Stomach (tissue), 9 donors: ENCODE data around the gene RET. TPM values are rescaled to one million over a fixed set of nuclear protein-coding genes. Genes with fewer than 3 reads are reported as not detected.

Experiments used
- DNase-seq, 2 donors: peaks; one replicate each; pipeline versions ENCODE4 v3.0.0 to v3.0.0-alpha.2; 2013 to 2019
- H3K27ac ChIP-seq, 5 donors: fragments of 200-600 bp in 4 of 5; sonication (generic) in 4 of 5; one replicate each; pipeline ENCODE4 v1.5.1; 2013 to 2019; ENCODE audit warnings: mild to moderate bottlenecking in 1 of 5, moderate library complexity in 1 of 5
- H3K27me3 ChIP-seq, 3 donors: fragments of 200-600 bp; sonication (generic); one replicate each; pipeline ENCODE4 v1.5.1; 2017 to 2019; ENCODE audit warnings: mixed run types in 1 of 3
- H3K36me3 ChIP-seq, 4 donors: fragments of 200-600 bp; sonication (generic); 1 replicate in 3 of 4; 2 replicates in 1 of 4; pipeline ENCODE4 v1.5.1; 2016 to 2019
- H3K4me1 ChIP-seq, 4 donors: fragments of 200-600 bp; sonication (generic); one replicate each; pipeline ENCODE4 v1.5.1; 2016 to 2019
- H3K4me3 ChIP-seq, 4 donors: fragments of 200-600 bp; sonication (generic) in 3 of 4; one replicate each; pipeline ENCODE4 v1.5.1; 2016 to 2019; ENCODE audit warnings: mild to moderate bottlenecking in 1 of 4
- H3K9me3 ChIP-seq, 4 donors: fragments of 200-600 bp; sonication (generic); one replicate each; pipeline ENCODE4 v1.5.1; 2016 to 2019
- CTCF ChIP-seq, 7 experiments: fragments of 450-650 bp in 4 of 7; fragments of 200-600 bp in 3 of 7; sonication (generic) in 3 of 7; IDR thresholded peaks; one replicate each; pipeline ENCODE4 v1.5.1; 2016 to 2019; ENCODE audit warnings: antibody characterized with exemption in 7 of 7, control low read depth in 2 of 7, mild to moderate bottlenecking in 1 of 7
- EP300 ChIP-seq: sonication (generic); formaldehyde crosslinking; IDR thresholded peaks from one replicate; pipeline ENCODE4 v1.6.1; 2017; ENCODE audit warnings: antibody characterized with exemption
- POLR2A ChIP-seq, 4 donors: fragments of 450-650 bp; IDR thresholded peaks; one replicate each; pipeline ENCODE4 v1.6.1; 2016; ENCODE audit warnings: antibody characterized with exemption in 4 of 4, control low read depth in 2 of 4, mild to moderate bottlenecking in 1 of 4, moderate library complexity in 1 of 4
- POLR2AphosphoS5 ChIP-seq, 3 donors: sonication (generic); formaldehyde crosslinking; IDR thresholded peaks; one replicate each; pipeline ENCODE4 v1.6.1; 2016; ENCODE audit warnings: antibody characterized with exemption in 3 of 3
- WGBS, 5 donors: extraction: QIAGEN DNeasy Blood & Tissue Kit in 3 of 5; methylation state at CpG; one replicate each; pipeline versions ENCODE4 v1.1.5 to v1.1.7; 2013 to 2018; 5-methylcytosine and 5-hydroxymethylcytosine counted together
- intact Hi-C: fragments of 100-400 bp; cut with DNase I; formaldehyde crosslinking; loops from one replicate; pipeline ENCODE4 v1.15.1; 2023; ENCODE audit warnings: low total_unique reads
- polyA plus RNA-seq, 3 donors: library from polyadenylated mRNA; stranded (reverse); fragments of 200-250 nt; gene quantifications; one replicate each; pipeline ENCODE4 v1.2.3, GENCODE V29; 2013
- total RNA-seq, 5 donors: library from RNA; depleted of rRNA; stranded (reverse); fragments of >200 nt; gene quantifications; one replicate each; pipeline versions ENCODE4 v1.1.0 to v1.2.3, GENCODE V29; 2014 to 2016
- donor health status: healthy with polysubstance abuse.
- donor health status: Bipolar disorder and iron deficiency.
- donor health status: healthy.

The RET gene
- total and polyA plus RNA-seq, 8 donors = 0.31 to 9.8 (median 2.5) TPM; not detected in 2

- intact Hi-C loops = no loop called here
- Histone ChIP-seq H3K4me1 (peaks cover 0 to 13% (median 0%) of the 10 kb centered on the region in 4 donors), H3K36me3 (peaks cover 6 to 47% (median 31%) of the 10 kb centered on the region in 4 donors)
Measured at GRCh38 chr10:43166880-43167497, 90.1 kb downstream of the RET start.

GRCh38 chr10:43167498-43167889 is 90.6 kb downstream of the RET start:
- TF ChIP-seq POLR2A (IDR thresholded peaks at IDR 0.05) = no peak
- no peak for TF ChIP-seq POLR2AphosphoS5 (IDR thresholded peaks at IDR 0.05)
- TF ChIP-seq CTCF (IDR thresholded peaks at IDR 0.05) = no peak
- no peak for TF ChIP-seq EP300
- peaks cover 0 to 16% (median 0%) of the 10 kb centered on the region in 4 donors for H3K4me1 ChIP-seq
- intact Hi-C loops = no loop called here
- H3K27ac ChIP-seq = no peak overlapping the region
- H3K27me3 ChIP-seq = no peaks in the 10 kb centered on the region
- WGBS, 5 donors = 66 to 94% (median 92%) methylated on average over 2 of the region's 2 CpGs
- H3K4me3 ChIP-seq = no peak overlapping the region
- H3K36me3 ChIP-seq = peaks cover 6 to 46% (median 27%) of the 10 kb centered on the region in 4 donors
- DNase-seq = no peak
- no peaks in the 10 kb centered on the region for H3K9me3 ChIP-seq

More at GRCh38 chr10:43166880-43167497, 90.1 kb downstream of the RET start:
- Histone ChIP-seq H3K27ac (no peak overlapping the region), H3K4me3 (no peak overlapping the region), H3K9me3 (no peaks in the 10 kb centered on the region), H3K27me3 (no peaks in the 10 kb centered on the region)
- TF ChIP-seq POLR2A (IDR thresholded peaks at IDR 0.05) (no peak), POLR2AphosphoS5 (IDR thresholded peaks at IDR 0.05) (no peak), CTCF (IDR thresholded peaks at IDR 0.05) (no peak), EP300 (no peak)
- DNase-seq = peak in 1 of 2 donors; percentile 37

GRCh38 chr10:43170491-43170890 is 93.6 kb downstream of the RET start:
- DNase-seq = no peak
- H3K9me3 ChIP-seq = no peaks in the 10 kb centered on the region
- no peak overlapping the region for H3K27ac ChIP-seq
- H3K4me1 ChIP-seq = peaks cover 0 to 22% (median 8%) of the 10 kb centered on the region in 4 donors
- no peak for TF ChIP-seq POLR2AphosphoS5 (IDR thresholded peaks at IDR 0.05)
- no peak for TF ChIP-seq CTCF (IDR thresholded peaks at IDR 0.05)
- TF ChIP-seq POLR2A (IDR thresholded peaks at IDR 0.05) = no peak
- TF ChIP-seq EP300 = no peak
- H3K36me3 ChIP-seq = peaks cover 0 to 48% (median 20%) of the 10 kb centered on the region in 4 donors
- WGBS, 5 donors = 51 to 80% (median 65%) methylated on average over 2 of the region's 2 CpGs
- intact Hi-C loops = no loop called here
- no peaks in the 10 kb centered on the region for H3K27me3 ChIP-seq
- no peak overlapping the region for H3K4me3 ChIP-seq

GRCh38 chr10:43172645-43173044 is 95.8 kb downstream of the RET start:
- no peak overlapping the region for H3K4me3 ChIP-seq
- intact Hi-C loops = no loop called here
- no peaks in the 10 kb centered on the region for H3K9me3 ChIP-seq
- peaks cover 0 to 15% (median 8%) of the 10 kb centered on the region in 4 donors for H3K4me1 ChIP-seq
- TF ChIP-seq POLR2AphosphoS5 (IDR thresholded peaks at IDR 0.05) (no peak), CTCF (IDR thresholded peaks at IDR 0.05) (no peak), EP300 (no peak), POLR2A (IDR thresholded peaks at IDR 0.05) (no peak)
- no peaks in the 10 kb centered on the region for H3K27me3 ChIP-seq
- peak overlapping the region in 1 of 5 donors; percentile 2 for H3K27ac ChIP-seq
- no peak for DNase-seq
- 84 to 94% (median 89%) methylated on average over 5 of the region's 5 CpGs for WGBS, 5 donors
- H3K36me3 ChIP-seq = peaks cover 6 to 70% (median 39%) of the 10 kb centered on the region in 4 donors
